Right lobe of liver (tissue), 6 donors: ENCODE results near the gene NKD2. TPM values are rescaled to one million over a fixed set of nuclear protein-coding genes. Genes with fewer than 3 reads are reported as not detected.

Source experiments
- ATAC-seq, 4 donors: fragments of 200-7000 bp; cut with Tn5 transposase; one replicate each; pipeline ENCODE4 v1.9.1; 2020; ENCODE audit warnings: mild to moderate bottlenecking in 4 of 4, moderate library complexity in 4 of 4
- DNase-seq, 3 donors: peaks; one replicate each; pipeline ENCODE4 v3.0.0-alpha.2; 2020
- H3K27ac ChIP-seq, 3 donors: fragments of 200-600 bp; one replicate each; pipeline ENCODE4 v1.8.0; 2022
- H3K27me3 ChIP-seq, 2 donors: fragments of 200-600 bp; one replicate each; pipeline ENCODE4 v1.8.0; 2022
- H3K36me3 ChIP-seq, 4 donors: fragments of 200-600 bp; sonication (generic) in 1 of 4; one replicate each; pipeline versions ENCODE4 v1.5.1 to v1.8.0; 2017 to 2022; ENCODE audit warnings: control low read depth in 1 of 4
- H3K4me1 ChIP-seq, 4 donors: fragments of 200-600 bp; sonication (generic) in 1 of 4; one replicate each; pipeline versions ENCODE4 v1.5.1 to v1.8.0; 2017 to 2022; ENCODE audit warnings: control low read depth in 1 of 4
- H3K4me3 ChIP-seq, 3 donors: fragments of 200-600 bp; one replicate each; pipeline ENCODE4 v1.8.0; 2022
- H3K9me3 ChIP-seq, 4 donors: fragments of 200-600 bp; sonication (generic) in 1 of 4; one replicate each; pipeline versions ENCODE4 v1.5.1 to v1.8.0; 2017 to 2022; ENCODE audit warnings: control low read depth in 1 of 4
- POLR2A ChIP-seq: fragments of 450-650 bp; IDR thresholded peaks from one replicate; pipeline ENCODE4 v1.6.1; 2017; ENCODE audit warnings: antibody characterized with exemption, mild to moderate bottlenecking
- WGBS: methylation state at CpG from one replicate; pipeline ENCODE4 v1.1.6; 2018; ENCODE audit warnings: low coverage, low lambda C conversion rate; ENCODE audit not compliant: insufficient coverage; ENCODE audit errors: missing lambda C conversion rate; 5-methylcytosine and 5-hydroxymethylcytosine counted together
- intact Hi-C, 2 donors: fragments of 100-400 bp; cut with DNase I; formaldehyde crosslinking; loops; one replicate each; pipeline versions ENCODE4 v1.11.2 to v1.14.1; 2022
- total RNA-seq, 6 experiments: library from RNA; depleted of rRNA in 2 of 6; stranded (reverse); fragments of >200 nt in 2 of 6; fragmentation: NEBNext Ultra II Directional in 3 of 6; extraction: Animal tissue kit (Norgen Biotek cat#: 25700) in 3 of 6; gene quantifications; one replicate each; pipeline versions ENCODE4 v1.1.0 to v1.2.4, GENCODE V29; 2016 to 2023
- TF ChIP-seq, protein P1 (sequence below), 4 donors: fragments of 200-600 bp in 3 of 4; fragments of 450-650 bp in 1 of 4; IDR thresholded peaks; one replicate each; pipeline versions ENCODE4 v1.5.1 to v1.8.0; 2016 to 2022; ENCODE audit warnings: antibody characterized with exemption in 4 of 4, mild to moderate bottlenecking in 2 of 4
- donor health status: DM: no; HTN: yes; CAD: no.
- donor health status: DM: no; HTN: no; CAD: no.
- donor health status: DM: no; HTN: no; CAD: no.
- donor health status: DM: no; HTN: yes; CAD: no.
- donor health status: DM: no; HTN: yes; CAD: no.

NKD2 gene
- total RNA-seq, 6 experiments from 2014 or later = 0.93 to 2.9 (median 2.2) TPM

DNA sequence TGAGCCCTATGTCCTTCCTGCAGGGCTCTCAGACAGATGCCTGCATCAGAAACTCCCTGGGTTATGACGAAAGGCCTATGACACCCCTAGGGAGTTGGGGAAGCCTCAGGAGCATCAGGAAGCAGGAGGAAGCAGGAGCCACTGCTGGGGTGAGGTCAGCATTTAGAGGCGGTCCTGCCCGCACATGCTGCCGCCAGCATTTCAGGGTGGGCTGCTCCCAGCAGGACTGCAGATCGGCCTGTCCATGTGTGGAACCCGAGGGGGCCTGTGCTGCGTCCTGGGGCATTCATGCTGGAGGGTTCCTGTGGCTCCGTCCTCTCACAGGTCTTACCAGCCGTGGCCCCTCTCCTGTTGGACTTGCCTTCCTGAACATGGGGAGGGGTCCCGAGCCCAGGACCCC is 6.9 kb downstream of the NKD2 start:
- peaks cover 0 to 4% (median 0%) of the 10 kb centered on the region in 4 donors for H3K4me1 ChIP-seq
- H3K4me3 ChIP-seq = no peak overlapping the region
- H3K9me3 ChIP-seq = no peaks in the 10 kb centered on the region
- ATAC-seq = no peak
- intact Hi-C loops = no loop called here
- peaks cover 0 to 4% of the 10 kb centered on the region in 2 donors for H3K27me3 ChIP-seq
- no peak for DNase-seq
- 14% methylated on average over 1 of the region's 10 CpGs for WGBS
- H3K27ac ChIP-seq = no peak overlapping the region
- TF ChIP-seq, protein P1, sequence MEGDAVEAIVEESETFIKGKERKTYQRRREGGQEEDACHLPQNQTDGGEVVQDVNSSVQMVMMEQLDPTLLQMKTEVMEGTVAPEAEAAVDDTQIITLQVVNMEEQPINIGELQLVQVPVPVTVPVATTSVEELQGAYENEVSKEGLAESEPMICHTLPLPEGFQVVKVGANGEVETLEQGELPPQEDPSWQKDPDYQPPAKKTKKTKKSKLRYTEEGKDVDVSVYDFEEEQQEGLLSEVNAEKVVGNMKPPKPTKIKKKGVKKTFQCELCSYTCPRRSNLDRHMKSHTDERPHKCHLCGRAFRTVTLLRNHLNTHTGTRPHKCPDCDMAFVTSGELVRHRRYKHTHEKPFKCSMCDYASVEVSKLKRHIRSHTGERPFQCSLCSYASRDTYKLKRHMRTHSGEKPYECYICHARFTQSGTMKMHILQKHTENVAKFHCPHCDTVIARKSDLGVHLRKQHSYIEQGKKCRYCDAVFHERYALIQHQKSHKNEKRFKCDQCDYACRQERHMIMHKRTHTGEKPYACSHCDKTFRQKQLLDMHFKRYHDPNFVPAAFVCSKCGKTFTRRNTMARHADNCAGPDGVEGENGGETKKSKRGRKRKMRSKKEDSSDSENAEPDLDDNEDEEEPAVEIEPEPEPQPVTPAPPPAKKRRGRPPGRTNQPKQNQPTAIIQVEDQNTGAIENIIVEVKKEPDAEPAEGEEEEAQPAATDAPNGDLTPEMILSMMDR (IDR thresholded peaks at IDR 0.05) = no peak
- no peak for TF ChIP-seq POLR2A
- no peaks in the 10 kb centered on the region for H3K36me3 ChIP-seq

DNA sequence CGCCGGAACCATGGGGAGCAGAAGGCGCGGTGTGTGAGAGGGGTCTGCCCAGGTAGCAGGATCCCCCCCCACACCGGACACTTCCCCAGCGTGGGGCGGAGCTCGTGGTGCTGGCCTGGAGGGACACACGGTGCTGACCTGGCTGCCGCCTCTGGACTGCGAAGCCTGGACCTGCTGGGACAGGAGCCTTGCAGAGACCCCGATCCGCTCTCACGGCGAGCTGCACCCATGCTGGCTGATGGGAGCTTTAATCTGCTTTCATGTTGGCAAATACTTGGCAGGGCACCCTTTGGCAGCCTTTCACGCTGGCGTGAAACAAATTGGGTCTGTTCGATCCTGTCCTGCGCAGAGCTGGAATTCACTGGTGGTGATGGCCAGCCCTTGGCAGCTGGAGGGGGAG is 7.4 kb downstream of the NKD2 start:
- no peak for TF ChIP-seq POLR2A
- TF ChIP-seq, protein P1 (IDR thresholded peaks at IDR 0.05) = no peak
- ATAC-seq (peak; percentile 44 to 86 (median 76)), DNase-seq (peak in 2 of 3 donors; percentile 67 to 90)
- peaks cover 0 to under 1% (median 0%) of the 10 kb centered on the region in 4 donors for H3K4me1 ChIP-seq
- H3K36me3 ChIP-seq = no peaks in the 10 kb centered on the region
- no peaks in the 10 kb centered on the region for H3K27me3 ChIP-seq
- no peak overlapping the region for H3K27ac ChIP-seq
- intact Hi-C loops = no loop called here
- no peak overlapping the region for H3K4me3 ChIP-seq
- 81% methylated on average over 6 of the region's 19 CpGs for WGBS
- no peaks in the 10 kb centered on the region for H3K9me3 ChIP-seq

DNA sequence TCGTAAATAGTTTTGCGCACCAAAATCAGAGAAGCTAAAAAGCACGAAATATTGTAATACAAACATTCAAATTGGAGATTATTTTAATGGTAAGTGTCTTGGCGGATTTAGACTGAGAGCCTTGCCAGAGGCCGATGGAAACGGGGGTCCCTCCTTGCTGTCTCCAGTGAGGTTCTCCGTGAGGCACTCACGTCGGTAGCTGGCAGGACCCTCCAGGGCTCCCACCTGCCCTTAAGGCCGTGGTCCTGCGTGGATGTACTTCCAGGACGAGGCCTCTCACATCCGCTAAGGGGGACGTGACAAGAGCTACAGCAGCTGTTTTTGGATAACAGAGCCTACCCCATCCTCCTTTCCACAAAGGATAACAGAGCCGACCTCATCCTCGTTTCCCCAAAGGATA is 7.9 kb downstream of the NKD2 start:
- Histone ChIP-seq H3K27ac (no peak overlapping the region), H3K27me3 (no peaks in the 10 kb centered on the region), H3K4me3 (no peak overlapping the region), H3K9me3 (no peaks in the 10 kb centered on the region), H3K4me1 (no peaks in the 10 kb centered on the region), H3K36me3 (no peaks in the 10 kb centered on the region)
- ATAC-seq = no peak
- no peak for DNase-seq
- intact Hi-C loops = no loop called here
- TF ChIP-seq, protein P1 (IDR thresholded peaks at IDR 0.05) = no peak
- no peak for TF ChIP-seq POLR2A
- 64% methylated on average over 15 of the region's 16 CpGs for WGBS

DNA sequence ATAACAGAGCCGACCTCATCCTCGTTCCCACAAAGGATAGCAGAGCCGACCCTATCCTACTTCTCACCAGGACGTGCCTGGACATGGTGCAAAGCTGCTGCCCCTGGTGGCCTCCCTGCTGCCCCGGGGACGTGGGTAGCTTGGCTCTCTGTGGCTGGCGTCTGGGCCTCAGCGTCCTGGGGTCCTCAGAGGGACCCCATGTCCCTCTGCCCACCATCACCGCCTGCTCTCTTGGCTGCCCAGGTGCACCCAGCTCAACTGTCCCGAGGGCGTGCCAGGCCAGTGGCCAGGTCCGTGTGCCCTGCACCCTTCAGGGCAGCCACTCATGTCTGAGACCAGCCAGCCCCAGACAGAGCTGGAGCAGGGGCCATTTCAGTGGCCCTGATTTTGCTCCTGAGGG is 8.5 kb downstream of the NKD2 start:
- Histone ChIP-seq H3K27me3 (no peaks in the 10 kb centered on the region), H3K4me3 (no peak overlapping the region), H3K27ac (no peak overlapping the region), H3K9me3 (no peaks in the 10 kb centered on the region), H3K4me1 (no peaks in the 10 kb centered on the region), H3K36me3 (no peaks in the 10 kb centered on the region)
- no peak for ATAC-seq
- DNase-seq = peak in 2 of 3 donors; percentile 17 to 48
- TF ChIP-seq, protein P1 (IDR thresholded peaks at IDR 0.05) = no peak
- no peak for TF ChIP-seq POLR2A
- intact Hi-C loops = no loop called here
- 77% methylated on average over 3 of the region's 12 CpGs for WGBS
